Body of pancreas (tissue), 4 donors: ENCODE measurements around the gene ADGRV1. TPM values are rescaled to one million over a fixed set of nuclear protein-coding genes. Genes with fewer than 3 reads are reported as not detected.

Experiments used
- ATAC-seq: fragments of 150-250 bp; one replicate; pipeline ENCODE4 v1.9.1; 2016
- DNase-seq, 4 donors: peaks; one replicate each; pipeline ENCODE4 v3.0.0-alpha.2; 2019
- H3K27ac ChIP-seq, 4 donors: fragments of 200-600 bp; sonication (generic); 1 replicate in 3 of 4; 2 replicates in 1 of 4; pipeline versions ENCODE4 v1.5.1 to v1.6.1; 2016 to 2019; ENCODE audit warnings: mild to moderate bottlenecking in 1 of 4, mixed read lengths in 1 of 4, moderate library complexity in 1 of 4
- H3K27me3 ChIP-seq, 2 donors: fragments of 200-600 bp; sonication (generic); one replicate each; pipeline ENCODE4 v1.6.0; 2016; ENCODE audit warnings: mild to moderate bottlenecking in 1 of 2
- H3K36me3 ChIP-seq, 2 donors: fragments of 200-600 bp; sonication (generic); replicated peaks in 1 of 2; 2 replicates each; pipeline ENCODE4 v1.5.1; 2016; ENCODE audit warnings: low read depth in 2 of 2; ENCODE audit not compliant: insufficient read depth in 1 of 2
- H3K4me1 ChIP-seq: fragments of 200-600 bp; sonication (generic); one replicate; pipeline ENCODE4 v1.6.0; 2016
- H3K4me3 ChIP-seq, 2 donors: fragments of 200-600 bp; sonication (generic); 1 replicate in 1 of 2; 2 replicates in 1 of 2; pipeline ENCODE4 v1.5.1; 2016 to 2019
- H3K9me3 ChIP-seq, 3 donors: fragments of 200-600 bp; sonication (generic); 1 replicate in 2 of 3; 2 replicates in 1 of 3; pipeline ENCODE4 v1.5.1; 2016
- POLR2A ChIP-seq, 3 donors: fragments of 450-650 bp; IDR thresholded peaks; one replicate each; pipeline ENCODE4 v1.6.1; 2016; ENCODE audit warnings: antibody characterized with exemption in 3 of 3, mild to moderate bottlenecking in 2 of 3
- WGBS, 2 donors: methylation state at CpG; one replicate each; pipeline ENCODE4 v1.1.5; 2017; 5-methylcytosine and 5-hydroxymethylcytosine counted together
- intact Hi-C: fragments of 100-400 bp; cut with DNase I; formaldehyde crosslinking; loops from one replicate; pipeline ENCODE4 v1.15.1; 2023
- total RNA-seq, 2 donors: library from RNA; depleted of rRNA; stranded (reverse); fragments of >200 nt; gene quantifications; one replicate each; pipeline ENCODE4 v1.1.0, GENCODE V29; 2016
- TF ChIP-seq, protein P1 (sequence below), 7 experiments: fragments of 450-650 bp in 4 of 7; fragments of 200-600 bp in 3 of 7; sonication (generic) in 3 of 7; IDR thresholded peaks; one replicate each; pipeline ENCODE4 v1.5.1; 2016 to 2019; ENCODE audit warnings: antibody characterized with exemption in 7 of 7

The ADGRV1 gene
- total RNA-seq, 2 donors from 2014 or later = 19.2 to 21.4 TPM

DNA sequence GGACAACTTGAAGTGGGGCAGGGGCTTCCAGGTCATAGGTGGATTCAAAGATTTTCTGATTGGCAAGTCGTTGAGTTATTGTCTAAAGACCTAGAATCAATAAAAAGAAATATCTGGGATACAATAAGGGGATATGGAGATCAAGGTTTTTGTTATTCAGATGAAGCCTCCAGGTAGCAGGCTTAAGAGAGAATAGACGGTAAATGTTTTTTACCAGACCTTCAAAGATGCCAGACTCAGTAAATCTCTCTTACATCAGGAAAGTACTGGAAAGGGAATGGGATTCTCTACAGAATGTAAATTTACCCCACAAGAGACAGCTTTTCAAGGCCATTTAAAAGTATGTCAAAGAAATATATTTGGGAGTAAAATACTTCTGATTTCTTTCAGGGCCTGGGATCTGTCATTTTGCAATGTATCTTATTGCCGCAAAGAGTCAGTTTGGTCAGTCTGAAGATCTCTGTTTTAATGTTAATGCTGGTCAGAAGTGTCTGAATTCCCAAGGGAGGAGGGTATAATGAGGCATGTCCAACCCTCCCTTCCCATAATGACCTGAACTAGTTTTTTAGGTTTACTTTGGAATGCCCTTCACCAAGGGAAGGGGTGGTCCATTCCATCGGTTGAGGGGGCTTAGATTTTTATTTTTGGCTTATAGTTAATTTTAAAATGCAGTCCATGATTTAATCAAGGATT, 15.6 kb upstream of the ADGRV1 start:
- Histone ChIP-seq H3K9me3 (no peaks in the 10 kb centered on the region), H3K36me3 (no peaks in the 10 kb centered on the region), H3K27me3 (no peaks in the 10 kb centered on the region), H3K27ac (no peak overlapping the region), H3K4me3 (no peak overlapping the region), H3K4me1 (peaks cover 2% of the 10 kb centered on the region)
- ATAC-seq (no peak), DNase-seq (no peak)
- intact Hi-C loops = no loop called here
- TF ChIP-seq POLR2A (IDR thresholded peaks at IDR 0.05) = no peak
- TF ChIP-seq, protein P1, sequence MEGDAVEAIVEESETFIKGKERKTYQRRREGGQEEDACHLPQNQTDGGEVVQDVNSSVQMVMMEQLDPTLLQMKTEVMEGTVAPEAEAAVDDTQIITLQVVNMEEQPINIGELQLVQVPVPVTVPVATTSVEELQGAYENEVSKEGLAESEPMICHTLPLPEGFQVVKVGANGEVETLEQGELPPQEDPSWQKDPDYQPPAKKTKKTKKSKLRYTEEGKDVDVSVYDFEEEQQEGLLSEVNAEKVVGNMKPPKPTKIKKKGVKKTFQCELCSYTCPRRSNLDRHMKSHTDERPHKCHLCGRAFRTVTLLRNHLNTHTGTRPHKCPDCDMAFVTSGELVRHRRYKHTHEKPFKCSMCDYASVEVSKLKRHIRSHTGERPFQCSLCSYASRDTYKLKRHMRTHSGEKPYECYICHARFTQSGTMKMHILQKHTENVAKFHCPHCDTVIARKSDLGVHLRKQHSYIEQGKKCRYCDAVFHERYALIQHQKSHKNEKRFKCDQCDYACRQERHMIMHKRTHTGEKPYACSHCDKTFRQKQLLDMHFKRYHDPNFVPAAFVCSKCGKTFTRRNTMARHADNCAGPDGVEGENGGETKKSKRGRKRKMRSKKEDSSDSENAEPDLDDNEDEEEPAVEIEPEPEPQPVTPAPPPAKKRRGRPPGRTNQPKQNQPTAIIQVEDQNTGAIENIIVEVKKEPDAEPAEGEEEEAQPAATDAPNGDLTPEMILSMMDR (IDR thresholded peaks at IDR 0.05) = no peak
- WGBS, 2 donors = 56 to 79% methylated on average over 4 of the region's 4 CpGs

DNA sequence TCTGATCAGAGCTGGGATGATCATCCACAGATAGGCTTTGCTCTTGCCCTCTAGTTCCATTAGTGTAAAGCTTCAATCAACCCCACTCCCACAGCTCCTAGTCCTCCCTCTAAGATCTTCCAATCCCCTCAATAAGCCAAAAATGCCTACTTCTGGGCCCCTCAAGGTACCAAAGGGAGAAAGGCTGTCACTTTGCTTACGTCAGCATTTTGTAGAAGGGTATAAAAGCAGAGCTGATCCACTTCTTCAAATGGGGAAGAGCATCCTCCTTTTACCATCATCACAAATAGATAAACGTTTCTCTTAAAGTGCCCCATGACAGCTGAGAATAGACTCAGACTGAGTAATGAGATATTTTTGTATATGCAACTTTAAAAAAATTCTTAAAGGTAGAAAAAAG, 13.1 kb upstream of the ADGRV1 start:
- intact Hi-C loops = no loop called here
- Histone ChIP-seq H3K27ac (no peak overlapping the region), H3K36me3 (no peaks in the 10 kb centered on the region), H3K27me3 (no peaks in the 10 kb centered on the region), H3K4me3 (no peak overlapping the region), H3K4me1 (peaks cover 8% of the 10 kb centered on the region), H3K9me3 (no peaks in the 10 kb centered on the region)
- WGBS, 2 donors = 59 to 60% methylated on average over 2 of the region's 2 CpGs
- DNase-seq (no peak), ATAC-seq (no peak)
- TF ChIP-seq POLR2A (IDR thresholded peaks at IDR 0.05) = no peak
- TF ChIP-seq, protein P1 (IDR thresholded peaks at IDR 0.05) = no peak

DNA sequence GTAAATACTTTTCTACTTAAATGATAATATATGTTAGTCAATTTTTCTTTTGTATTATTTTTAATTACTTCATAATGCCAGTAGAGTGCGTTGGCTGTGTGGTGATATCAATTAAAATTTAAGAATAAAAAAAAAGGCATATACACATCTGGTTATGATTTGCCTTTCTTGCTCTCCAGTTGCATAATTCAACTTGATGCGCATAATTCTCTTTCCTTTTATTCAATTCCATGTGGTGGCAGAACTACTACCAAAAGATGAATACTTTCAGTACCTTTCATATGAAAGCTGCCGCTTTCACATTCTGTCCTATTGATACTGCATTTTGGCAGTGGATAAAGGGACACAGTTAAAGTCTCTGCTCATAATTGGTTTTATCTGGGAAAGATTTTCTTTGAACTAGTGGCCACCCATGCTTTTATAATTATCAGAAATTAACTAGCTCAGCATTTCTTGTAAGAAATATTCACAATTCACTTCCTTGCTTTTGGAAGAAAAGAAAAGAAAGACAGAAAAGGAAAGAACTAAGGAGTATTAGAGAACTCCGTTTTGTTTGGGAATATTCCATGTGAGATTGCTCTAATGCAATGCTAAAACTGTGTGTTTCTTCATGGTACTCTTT, 12.3 kb upstream of the ADGRV1 start:
- peaks cover 8% of the 10 kb centered on the region for H3K4me1 ChIP-seq
- H3K4me3 ChIP-seq = no peak overlapping the region
- no peak overlapping the region for H3K27ac ChIP-seq
- no peaks in the 10 kb centered on the region for H3K9me3 ChIP-seq
- intact Hi-C loops = no loop called here
- 75 to 77% methylated on average over 4 of the region's 4 CpGs for WGBS, 2 donors
- TF ChIP-seq, protein P1 (IDR thresholded peaks at IDR 0.05) = no peak
- no peak for TF ChIP-seq POLR2A (IDR thresholded peaks at IDR 0.05)
- H3K36me3 ChIP-seq = no peaks in the 10 kb centered on the region
- ATAC-seq = no peak
- H3K27me3 ChIP-seq = no peaks in the 10 kb centered on the region
- no peak for DNase-seq

DNA sequence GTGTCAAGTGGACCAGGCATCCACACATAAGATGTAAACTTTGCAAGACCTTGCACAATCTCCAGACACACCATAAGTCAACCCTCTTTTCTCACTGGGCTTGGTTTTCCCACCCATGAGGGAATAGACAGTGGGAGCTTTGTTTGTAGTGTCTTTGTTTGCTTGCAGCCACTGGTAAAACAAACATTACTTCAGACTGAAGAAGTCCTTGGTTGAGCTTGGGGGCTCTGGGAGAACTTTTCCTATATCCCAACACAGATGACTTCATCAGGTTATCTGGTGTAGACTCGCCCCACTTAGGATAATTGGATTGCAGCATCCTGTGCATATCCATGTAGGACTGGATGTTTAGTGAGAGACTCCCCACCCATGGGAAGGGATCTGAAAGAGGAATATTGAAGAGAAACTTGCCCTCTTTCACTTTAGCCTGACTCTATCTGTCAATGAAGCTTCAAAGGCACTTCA, 11.5 kb upstream of the ADGRV1 start:
- Histone ChIP-seq H3K27me3 (no peaks in the 10 kb centered on the region), H3K9me3 (no peaks in the 10 kb centered on the region), H3K36me3 (no peaks in the 10 kb centered on the region), H3K4me3 (no peak overlapping the region), H3K27ac (no peak overlapping the region), H3K4me1 (peaks cover 8% of the 10 kb centered on the region)
- WGBS, 2 donors = 50 to 52% methylated on average over 1 of the region's 1 CpG
- ATAC-seq = no peak
- intact Hi-C loops = no loop called here
- DNase-seq = no peak
- TF ChIP-seq, protein P1 (IDR thresholded peaks at IDR 0.05) = no peak
- no peak for TF ChIP-seq POLR2A (IDR thresholded peaks at IDR 0.05)
